Hepatocyte (in vitro differentiated cells): Measurements from ENCODE around the gene PNPLA1.

Experiments used
- CTCF ChIP-seq: fragments of 200-600 bp; sonication (generic); IDR thresholded peaks from 2 replicates; pipeline ENCODE4 v1.5.1; 2016; ENCODE audit warnings: antibody characterized with exemption, mild to moderate bottlenecking; ENCODE audit not compliant: poor library complexity
- EZH2 ChIP-seq: fragments of 200-600 bp; sonication (generic); IDR thresholded peaks from 2 replicates; pipeline ENCODE4 v1.6.1; 2016; ENCODE audit warnings: antibody characterized with exemption, mild to moderate bottlenecking, borderline replicate concordance

GRCh38 chr6:36284359-36284758 is 14.5 kb downstream of the PNPLA1 start:
- no peak for TF ChIP-seq CTCF
- TF ChIP-seq EZH2: no peak
